Parathyroid adenoma (tissue), 2 donors: ENCODE measurements around the gene C1orf116.

Experiments
- H2AFZ ChIP-seq: fragments of 300-600 bp; sonication (generic); one replicate; pipeline ENCODE4 v1.7.0; 2017; ENCODE audit warnings: antibody characterized with exemption, mild to moderate bottlenecking
- H3K27ac ChIP-seq: fragments of 300-600 bp; sonication (generic); one replicate; pipeline ENCODE4 v1.7.0; 2017
- H3K27me3 ChIP-seq: fragments of 300-600 bp; sonication (generic); one replicate; pipeline ENCODE4 v1.7.0; 2017; ENCODE audit warnings: low read length; ENCODE audit not compliant: control insufficient read depth, insufficient read depth
- H3K36me3 ChIP-seq: fragments of 300-600 bp; sonication (generic); one replicate; pipeline ENCODE4 v1.7.0; 2017; ENCODE audit warnings: low read length; ENCODE audit not compliant: control insufficient read depth, insufficient read depth
- H3K4me1 ChIP-seq: fragments of 300-600 bp; sonication (generic); one replicate; pipeline ENCODE4 v1.7.0; 2017; ENCODE audit warnings: control low read depth
- H3K4me2 ChIP-seq: fragments of 300-600 bp; sonication (generic); one replicate; pipeline ENCODE4 v1.7.0; 2017; ENCODE audit warnings: low read length
- H3K4me3 ChIP-seq: fragments of 300-600 bp; sonication (generic); one replicate; pipeline ENCODE4 v1.7.0; 2017; ENCODE audit warnings: low read depth, low read length
- H3K79me2 ChIP-seq: fragments of 300-600 bp; sonication (generic); one replicate; pipeline ENCODE4 v1.7.0; 2017; ENCODE audit warnings: control low read depth
- H3K9ac ChIP-seq: fragments of 300-600 bp; sonication (generic); one replicate; pipeline ENCODE4 v1.7.0; 2017; ENCODE audit warnings: mild to moderate bottlenecking
- H3K9me3 ChIP-seq: fragments of 300-600 bp; sonication (generic); one replicate; pipeline ENCODE4 v1.7.0; 2017; ENCODE audit warnings: low read length; ENCODE audit not compliant: control insufficient read depth
- TF ChIP-seq, protein P1 (sequence below): fragments of 300-600 bp; sonication (generic); IDR thresholded peaks from one replicate; pipeline ENCODE4 v1.7.0; 2017; ENCODE audit warnings: antibody characterized with exemption, mild to moderate bottlenecking
- donor health status: primary hyperparathyroidism.

Gene C1orf116

DNA sequence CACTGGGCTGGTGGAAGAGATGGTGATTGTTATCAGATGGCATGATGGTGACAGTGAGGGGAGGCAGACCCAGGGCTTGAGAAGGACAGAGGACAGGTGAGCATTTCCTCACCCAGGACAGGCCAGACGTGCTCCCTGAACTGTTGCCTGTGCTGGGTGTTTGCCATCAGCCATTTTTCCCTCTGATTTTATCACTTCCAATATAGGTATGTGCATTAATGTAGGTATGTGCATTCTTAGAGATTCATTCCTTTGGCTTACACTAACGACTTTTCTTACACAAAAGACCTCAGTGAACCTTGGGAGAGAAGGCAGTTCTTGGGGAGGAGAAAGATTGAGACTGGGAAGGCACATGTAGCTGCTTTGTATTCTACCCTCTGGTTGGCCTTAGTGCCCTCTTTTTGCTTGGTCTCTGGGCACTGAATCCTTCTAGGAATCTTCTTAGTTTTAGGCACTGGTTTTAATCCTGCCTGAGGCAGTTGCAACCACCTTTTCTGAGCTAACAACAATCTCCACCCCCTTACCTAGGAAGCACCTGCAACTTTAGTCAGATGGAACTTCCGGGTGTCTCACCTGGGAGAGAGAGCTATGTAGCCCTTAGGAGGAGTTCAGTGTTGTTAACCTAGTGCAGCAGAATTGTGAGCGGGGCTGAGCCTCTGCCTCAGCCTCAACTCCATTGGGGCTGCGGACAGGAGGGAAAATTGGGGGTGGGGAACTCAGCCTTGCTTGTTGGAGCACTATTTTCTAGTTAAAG lies 30.9 kb downstream of the C1orf116 start:
- no peak overlapping the region for H2AFZ ChIP-seq
- no peak overlapping the region for H3K4me3 ChIP-seq
- H3K9ac ChIP-seq, result no peak overlapping the region
- H3K27ac ChIP-seq, result no peak overlapping the region
- H3K9me3 ChIP-seq, result no peaks in the 10 kb centered on the region
- TF ChIP-seq, protein P1, sequence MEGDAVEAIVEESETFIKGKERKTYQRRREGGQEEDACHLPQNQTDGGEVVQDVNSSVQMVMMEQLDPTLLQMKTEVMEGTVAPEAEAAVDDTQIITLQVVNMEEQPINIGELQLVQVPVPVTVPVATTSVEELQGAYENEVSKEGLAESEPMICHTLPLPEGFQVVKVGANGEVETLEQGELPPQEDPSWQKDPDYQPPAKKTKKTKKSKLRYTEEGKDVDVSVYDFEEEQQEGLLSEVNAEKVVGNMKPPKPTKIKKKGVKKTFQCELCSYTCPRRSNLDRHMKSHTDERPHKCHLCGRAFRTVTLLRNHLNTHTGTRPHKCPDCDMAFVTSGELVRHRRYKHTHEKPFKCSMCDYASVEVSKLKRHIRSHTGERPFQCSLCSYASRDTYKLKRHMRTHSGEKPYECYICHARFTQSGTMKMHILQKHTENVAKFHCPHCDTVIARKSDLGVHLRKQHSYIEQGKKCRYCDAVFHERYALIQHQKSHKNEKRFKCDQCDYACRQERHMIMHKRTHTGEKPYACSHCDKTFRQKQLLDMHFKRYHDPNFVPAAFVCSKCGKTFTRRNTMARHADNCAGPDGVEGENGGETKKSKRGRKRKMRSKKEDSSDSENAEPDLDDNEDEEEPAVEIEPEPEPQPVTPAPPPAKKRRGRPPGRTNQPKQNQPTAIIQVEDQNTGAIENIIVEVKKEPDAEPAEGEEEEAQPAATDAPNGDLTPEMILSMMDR, result no peak
- no peaks in the 10 kb centered on the region for H3K36me3 ChIP-seq
- no peak overlapping the region for H3K4me2 ChIP-seq
- H3K79me2 ChIP-seq, result no peaks in the 10 kb centered on the region
- H3K27me3 ChIP-seq, result no peaks in the 10 kb centered on the region
- no peaks in the 10 kb centered on the region for H3K4me1 ChIP-seq

DNA sequence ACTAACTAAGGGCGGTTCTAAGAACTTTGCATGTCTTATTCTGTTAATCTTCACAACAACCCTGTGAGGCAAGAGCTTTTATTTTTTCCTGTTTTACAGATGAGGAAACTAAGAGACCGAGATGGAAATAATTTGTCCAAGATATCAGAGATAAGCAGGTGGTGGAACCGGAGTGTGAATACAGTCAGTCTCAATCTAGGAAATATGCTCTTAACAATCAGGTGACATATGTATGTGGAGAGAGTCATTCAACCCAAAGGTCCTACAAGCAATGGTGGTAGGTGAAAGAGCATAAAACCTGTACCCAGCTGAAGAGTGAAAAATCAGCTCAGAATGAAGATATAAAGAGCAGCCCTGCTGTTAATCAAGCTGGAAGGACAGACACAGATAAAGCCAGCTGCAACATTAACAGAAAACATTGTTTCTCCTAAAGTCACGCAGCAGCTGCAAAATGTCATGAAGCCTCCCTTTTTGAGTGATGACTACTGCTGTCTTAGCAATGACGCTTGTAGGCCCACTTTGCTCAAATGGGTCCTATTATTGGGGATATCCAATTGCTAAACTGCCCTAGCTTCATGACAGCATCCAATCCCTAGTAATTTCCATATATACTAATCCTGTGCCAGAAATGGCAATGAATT lies 31.8 kb downstream of the C1orf116 start:
- H3K4me2 ChIP-seq, result no peak overlapping the region
- no peaks in the 10 kb centered on the region for H3K9me3 ChIP-seq
- H3K9ac ChIP-seq, result no peak overlapping the region
- no peak overlapping the region for H2AFZ ChIP-seq
- no peaks in the 10 kb centered on the region for H3K79me2 ChIP-seq
- no peak overlapping the region for H3K27ac ChIP-seq
- TF ChIP-seq, protein P1, result no peak
- no peaks in the 10 kb centered on the region for H3K27me3 ChIP-seq
- no peaks in the 10 kb centered on the region for H3K36me3 ChIP-seq
- no peaks in the 10 kb centered on the region for H3K4me1 ChIP-seq
- no peak overlapping the region for H3K4me3 ChIP-seq

GRCh38 chr1:206998816-206999215 lies 33.7 kb downstream of the C1orf116 start:
- Histone ChIP-seq H3K4me1 (no peaks in the 10 kb centered on the region), H3K27ac (no peak overlapping the region), H2AFZ (no peak overlapping the region), H3K36me3 (no peaks in the 10 kb centered on the region), H3K4me3 (no peak overlapping the region), H3K27me3 (no peaks in the 10 kb centered on the region), H3K79me2 (no peaks in the 10 kb centered on the region), H3K4me2 (no peak overlapping the region), H3K9me3 (no peaks in the 10 kb centered on the region), H3K9ac (no peak overlapping the region)
- TF ChIP-seq, protein P1, result no peak

DNA sequence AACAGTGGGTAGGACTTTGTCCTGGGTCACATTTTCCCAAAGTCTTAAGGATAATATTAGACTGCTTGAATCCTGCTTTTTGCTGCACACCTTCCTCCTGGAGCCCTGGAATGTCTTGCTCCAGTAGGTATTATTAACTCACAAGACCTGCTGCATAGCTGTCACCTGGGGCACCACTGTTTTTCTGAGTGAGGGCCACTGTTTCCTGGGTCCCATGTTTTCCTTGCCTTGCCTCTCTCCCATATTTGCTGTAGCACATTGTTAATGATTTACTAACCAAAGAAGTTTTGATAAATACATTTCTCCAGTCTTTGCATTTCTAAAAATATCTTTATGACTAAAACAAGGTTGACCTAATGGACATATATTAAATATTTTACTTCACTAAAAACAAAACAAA lies 39.8 kb downstream of the C1orf116 start:
- H3K27me3 ChIP-seq, result no peaks in the 10 kb centered on the region
- TF ChIP-seq, protein P1, result no peak
- H3K4me3 ChIP-seq, result no peak overlapping the region
- no peak overlapping the region for H3K9ac ChIP-seq
- H2AFZ ChIP-seq, result no peak overlapping the region
- no peak overlapping the region for H3K4me2 ChIP-seq
- no peaks in the 10 kb centered on the region for H3K79me2 ChIP-seq
- no peak overlapping the region for H3K27ac ChIP-seq
- no peaks in the 10 kb centered on the region for H3K9me3 ChIP-seq
- no peaks in the 10 kb centered on the region for H3K4me1 ChIP-seq
- no peaks in the 10 kb centered on the region for H3K36me3 ChIP-seq
